Activated naive CD8-positive, alpha-beta T cell (primary cell): ENCODE measurements around the gene SEMG1.

ENCODE experiments used
- H3K27ac Mint-ChIP-seq: one replicate; pipeline ENCODE4 v1.8.0; 2021; ENCODE audit warnings: mixed read lengths
- H3K27me3 Mint-ChIP-seq: one replicate; pipeline ENCODE4 v1.8.0; 2021; ENCODE audit warnings: mixed read lengths
- H3K36me3 Mint-ChIP-seq: one replicate; pipeline ENCODE4 v1.8.0; 2021; ENCODE audit warnings: mixed read lengths
- H3K4me1 Mint-ChIP-seq: one replicate; pipeline ENCODE4 v1.8.0; 2021; ENCODE audit warnings: low read depth, mixed read lengths
- H3K4me3 Mint-ChIP-seq: one replicate; pipeline ENCODE4 v1.8.0; 2021; ENCODE audit warnings: mild to moderate bottlenecking, mixed read lengths
- H3K9me3 Mint-ChIP-seq: one replicate; pipeline ENCODE4 v1.8.0; 2021; ENCODE audit warnings: low read depth, mixed read lengths

Gene SEMG1

GRCh38 chr20:45206725-45207124 lies at the start of gene SEMG1:
SEMG1 (plus strand) TSS chr20:45207033; CDS start chr20:45207054, 21 bp downstream.
- Mint-ChIP-seq H3K4me1 (no peaks in the 10 kb centered on the region), H3K27ac (no peak within 1 kb of the TSS), H3K36me3 (no peaks in the 10 kb centered on the region), H3K27me3 (peaks cover 29% of the 10 kb centered on the region), H3K9me3 (peaks cover 5% of the 10 kb centered on the region), H3K4me3 (no peak within 1 kb of the TSS)

- H3K27ac Mint-ChIP-seq = no peak overlapping the region
- no peak overlapping the region for H3K4me3 Mint-ChIP-seq
- H3K36me3 Mint-ChIP-seq = peaks cover 13% of the 10 kb centered on the region
- no peaks in the 10 kb centered on the region for H3K4me1 Mint-ChIP-seq
- peaks cover 30% of the 10 kb centered on the region for H3K27me3 Mint-ChIP-seq
- peaks cover 28% of the 10 kb centered on the region for H3K9me3 Mint-ChIP-seq
Observed at GRCh38 chr20:45157962-45158361, 48.9 kb upstream of the SEMG1 start.

- Mint-ChIP-seq H3K9me3 (peaks cover 37% of the 10 kb centered on the region), H3K27me3 (peaks cover 37% of the 10 kb centered on the region), H3K4me1 (no peaks in the 10 kb centered on the region), H3K4me3 (no peak overlapping the region), H3K36me3 (peaks cover 9% of the 10 kb centered on the region), H3K27ac (no peak overlapping the region)
Observed at GRCh38 chr20:45163083-45163803, 43.6 kb upstream of the SEMG1 start.

- H3K4me1 Mint-ChIP-seq = no peaks in the 10 kb centered on the region
- peaks cover 28% of the 10 kb centered on the region for H3K9me3 Mint-ChIP-seq
- H3K4me3 Mint-ChIP-seq = no peak overlapping the region
- H3K27ac Mint-ChIP-seq = no peak overlapping the region
- H3K36me3 Mint-ChIP-seq = peaks cover 3% of the 10 kb centered on the region
- peaks cover 37% of the 10 kb centered on the region for H3K27me3 Mint-ChIP-seq
Observed at GRCh38 chr20:45164906-45165305, 41.9 kb upstream of the SEMG1 start.

- no peak overlapping the region for H3K27ac Mint-ChIP-seq
Observed at GRCh38 chr20:45173522-45173921, 33.3 kb upstream of the SEMG1 start.

GRCh38 chr20:45174434-45175364 lies 32.1 kb upstream of the SEMG1 start, which contains the start of gene PI3:
PI3 (plus strand) TSS chr20:45174902; CDS start chr20:45174923, 21 bp downstream.
- Mint-ChIP-seq H3K4me3 (no peak within 1 kb of the TSS), H3K36me3 (peaks cover 4% of the 10 kb centered on the region), H3K27me3 (peaks cover 13% of the 10 kb centered on the region), H3K9me3 (no peaks in the 10 kb centered on the region), H3K4me1 (no peaks in the 10 kb centered on the region), H3K27ac (no peak within 1 kb of the TSS)

More at GRCh38 chr20:45173522-45173921, 33.3 kb upstream of the SEMG1 start:
- Mint-ChIP-seq H3K9me3 (peaks cover 4% of the 10 kb centered on the region), H3K36me3 (peaks cover 4% of the 10 kb centered on the region), H3K4me1 (no peaks in the 10 kb centered on the region), H3K27me3 (peaks cover 16% of the 10 kb centered on the region), H3K4me3 (no peak overlapping the region)

- no peaks in the 10 kb centered on the region for H3K4me1 Mint-ChIP-seq
- no peaks in the 10 kb centered on the region for H3K36me3 Mint-ChIP-seq
- no peak overlapping the region for H3K4me3 Mint-ChIP-seq
- H3K27ac Mint-ChIP-seq = no peak overlapping the region
- H3K27me3 Mint-ChIP-seq = peaks cover 5% of the 10 kb centered on the region
- no peaks in the 10 kb centered on the region for H3K9me3 Mint-ChIP-seq
Observed at GRCh38 chr20:45176526-45177267, 30.1 kb upstream of the SEMG1 start.

- no peaks in the 10 kb centered on the region for H3K36me3 Mint-ChIP-seq
- H3K4me3 Mint-ChIP-seq = no peak overlapping the region
- no peaks in the 10 kb centered on the region for H3K4me1 Mint-ChIP-seq
Observed at GRCh38 chr20:45179166-45179565, 27.7 kb upstream of the SEMG1 start.

GRCh38 chr20:45181639-45182038 lies 25.2 kb upstream of the SEMG1 start:
- Mint-ChIP-seq H3K4me3 (no peak overlapping the region), H3K4me1 (no peaks in the 10 kb centered on the region), H3K9me3 (no peaks in the 10 kb centered on the region), H3K36me3 (no peaks in the 10 kb centered on the region), H3K27me3 (no peaks in the 10 kb centered on the region), H3K27ac (no peak overlapping the region)

More at GRCh38 chr20:45179166-45179565, 27.7 kb upstream of the SEMG1 start:
- peaks cover 1% of the 10 kb centered on the region for H3K27me3 Mint-ChIP-seq
- H3K27ac Mint-ChIP-seq = no peak overlapping the region
- H3K9me3 Mint-ChIP-seq = no peaks in the 10 kb centered on the region

GRCh38 chr20:45183084-45183483 lies 23.7 kb upstream of the SEMG1 start:
- no peaks in the 10 kb centered on the region for H3K9me3 Mint-ChIP-seq
- H3K4me1 Mint-ChIP-seq = no peaks in the 10 kb centered on the region
- H3K4me3 Mint-ChIP-seq = no peak overlapping the region
- no peak overlapping the region for H3K27ac Mint-ChIP-seq
- no peaks in the 10 kb centered on the region for H3K27me3 Mint-ChIP-seq
- no peaks in the 10 kb centered on the region for H3K36me3 Mint-ChIP-seq

- Mint-ChIP-seq H3K9me3 (no peaks in the 10 kb centered on the region), H3K4me1 (no peaks in the 10 kb centered on the region), H3K36me3 (no peaks in the 10 kb centered on the region), H3K27ac (no peak overlapping the region), H3K27me3 (peaks cover 1% of the 10 kb centered on the region), H3K4me3 (no peak overlapping the region)
Observed at GRCh38 chr20:45187693-45188092, 19.1 kb upstream of the SEMG1 start.

GRCh38 chr20:45189067-45189609 lies 17.7 kb upstream of the SEMG1 start:
- Mint-ChIP-seq H3K4me3 (no peak overlapping the region), H3K4me1 (no peaks in the 10 kb centered on the region), H3K27ac (no peak overlapping the region), H3K36me3 (no peaks in the 10 kb centered on the region), H3K27me3 (peaks cover 1% of the 10 kb centered on the region), H3K9me3 (no peaks in the 10 kb centered on the region)

GRCh38 chr20:45189861-45190260 lies 17.0 kb upstream of the SEMG1 start:
- H3K4me1 Mint-ChIP-seq = no peaks in the 10 kb centered on the region
- H3K9me3 Mint-ChIP-seq = no peaks in the 10 kb centered on the region
- H3K27me3 Mint-ChIP-seq = peaks cover 2% of the 10 kb centered on the region
- H3K27ac Mint-ChIP-seq = no peak overlapping the region
- no peaks in the 10 kb centered on the region for H3K36me3 Mint-ChIP-seq
- H3K4me3 Mint-ChIP-seq = no peak overlapping the region

GRCh38 chr20:45191926-45192325 lies 14.9 kb upstream of the SEMG1 start:
- Mint-ChIP-seq H3K4me1 (no peaks in the 10 kb centered on the region), H3K4me3 (no peak overlapping the region), H3K9me3 (no peaks in the 10 kb centered on the region), H3K27ac (no peak overlapping the region), H3K27me3 (peaks cover 3% of the 10 kb centered on the region), H3K36me3 (no peaks in the 10 kb centered on the region)
